ENCODE results near the gene CD276.

DNA sequence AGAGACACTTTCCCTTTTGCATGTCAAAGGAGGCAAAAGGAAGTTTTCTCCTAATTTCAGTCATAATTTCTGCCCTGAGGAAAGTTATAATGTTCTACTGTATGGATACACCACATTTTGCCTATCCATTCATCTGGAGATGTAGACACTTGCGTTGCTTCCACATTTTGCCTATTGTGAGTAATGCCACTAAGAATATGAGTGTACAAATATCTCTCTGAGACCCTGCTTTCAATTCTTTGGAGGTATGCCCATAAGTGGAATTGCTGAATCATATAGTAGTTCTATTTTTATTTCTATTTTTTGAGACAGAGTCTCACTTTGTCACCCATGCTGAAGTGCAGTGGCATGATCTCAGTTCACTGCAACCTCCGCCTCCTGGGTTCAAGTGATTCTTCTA lies 3.6 kb upstream of the CD276 start:
- TF ChIP-seq, protein P1, sequence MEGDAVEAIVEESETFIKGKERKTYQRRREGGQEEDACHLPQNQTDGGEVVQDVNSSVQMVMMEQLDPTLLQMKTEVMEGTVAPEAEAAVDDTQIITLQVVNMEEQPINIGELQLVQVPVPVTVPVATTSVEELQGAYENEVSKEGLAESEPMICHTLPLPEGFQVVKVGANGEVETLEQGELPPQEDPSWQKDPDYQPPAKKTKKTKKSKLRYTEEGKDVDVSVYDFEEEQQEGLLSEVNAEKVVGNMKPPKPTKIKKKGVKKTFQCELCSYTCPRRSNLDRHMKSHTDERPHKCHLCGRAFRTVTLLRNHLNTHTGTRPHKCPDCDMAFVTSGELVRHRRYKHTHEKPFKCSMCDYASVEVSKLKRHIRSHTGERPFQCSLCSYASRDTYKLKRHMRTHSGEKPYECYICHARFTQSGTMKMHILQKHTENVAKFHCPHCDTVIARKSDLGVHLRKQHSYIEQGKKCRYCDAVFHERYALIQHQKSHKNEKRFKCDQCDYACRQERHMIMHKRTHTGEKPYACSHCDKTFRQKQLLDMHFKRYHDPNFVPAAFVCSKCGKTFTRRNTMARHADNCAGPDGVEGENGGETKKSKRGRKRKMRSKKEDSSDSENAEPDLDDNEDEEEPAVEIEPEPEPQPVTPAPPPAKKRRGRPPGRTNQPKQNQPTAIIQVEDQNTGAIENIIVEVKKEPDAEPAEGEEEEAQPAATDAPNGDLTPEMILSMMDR (IDR thresholded peaks at IDR 0.05; ENCODE audit: low read depth, low read length): no peak
- TF ChIP-seq EZH2phosphoT487 (IDR thresholded peaks at IDR 0.05; ENCODE audit: low read depth): no peak
